Gastrocnemius medialis (tissue), 4 donors: ENCODE data around the gene OTUB1. TPM values are rescaled to one million over a fixed set of nuclear protein-coding genes. Genes with fewer than 3 reads are reported as not detected.

Experiments
- ATAC-seq, 2 donors: fragments of 150-250 bp; one replicate each; pipeline ENCODE4 v1.9.1; 2016
- DNase-seq, 2 donors: peaks; one replicate each; pipeline ENCODE4 v3.0.0-alpha.2; 2019
- H3K27ac ChIP-seq, 4 donors: fragments of 200-600 bp; sonication (generic); 1 replicate in 1 of 4; 2 replicates in 3 of 4; pipeline ENCODE4 v1.5.1; 2016 to 2018; ENCODE audit warnings: mild to moderate bottlenecking in 2 of 4, moderate library complexity in 1 of 4
- H3K27me3 ChIP-seq, 3 donors: fragments of 200-600 bp; sonication (generic) in 2 of 3; 1 replicate in 1 of 3; 2 replicates in 2 of 3; pipeline versions ENCODE4 v1.5.1 to v1.6.0; 2016 to 2019; ENCODE audit warnings: mild to moderate bottlenecking in 1 of 3, moderate library complexity in 1 of 3
- H3K36me3 ChIP-seq, 2 donors: fragments of 200-600 bp; sonication (generic) in 1 of 2; one replicate each; pipeline ENCODE4 v1.5.1; 2017 to 2018
- H3K4me1 ChIP-seq, 2 donors: fragments of 200-600 bp; sonication (generic) in 1 of 2; one replicate each; pipeline ENCODE4 v1.5.1; 2016 to 2017; ENCODE audit warnings: mild to moderate bottlenecking in 2 of 2
- H3K4me3 ChIP-seq, 4 donors: fragments of 200-600 bp; sonication (generic) in 3 of 4; 1 replicate in 1 of 4; 2 replicates in 3 of 4; pipeline ENCODE4 v1.5.1; 2016 to 2019; ENCODE audit warnings: mild to moderate bottlenecking in 2 of 4
- H3K9me3 ChIP-seq, 3 donors: fragments of 200-600 bp; sonication (generic) in 2 of 3; 1 replicate in 1 of 3; 2 replicates in 2 of 3; pipeline ENCODE4 v1.5.1; 2016 to 2019
- POLR2A ChIP-seq, 2 donors: fragments of 450-650 bp; IDR thresholded peaks; one replicate each; pipeline ENCODE4 v1.6.1; 2017; ENCODE audit warnings: antibody characterized with exemption in 2 of 2, mild to moderate bottlenecking in 2 of 2, moderate library complexity in 2 of 2
- in situ Hi-C, 4 donors: fragments of 200-750 bp; cut with MboI; loops; one replicate each; pipeline versions ENCODE4 v1.15.0 to v1.8.0; 2017; ENCODE audit warnings: low sequenced_read_pairs in 4 of 4
- intact Hi-C: fragments of 100-400 bp; cut with DNase I; formaldehyde crosslinking; loops from one replicate; pipeline ENCODE4 v1.15.1; 2023; ENCODE audit warnings: low total_unique reads
- total RNA-seq, 4 donors: library from RNA; depleted of rRNA; stranded (reverse); fragments of >200 nt; gene quantifications; one replicate each; pipeline versions ENCODE4 v1.1.0 to v1.2.3, GENCODE V29; 2016
- TF ChIP-seq, protein P1 (sequence below), 5 experiments: fragments of 450-650 bp in 3 of 5; fragments of 200-600 bp in 2 of 5; sonication (generic) in 2 of 5; IDR thresholded peaks in 4 of 5; conservative IDR thresholded peaks in 1 of 5; 1 replicate in 4 of 5; 2 replicates in 1 of 5; pipeline ENCODE4 v1.5.1; 2016 to 2019; ENCODE audit warnings: antibody characterized with exemption in 5 of 5, mild to moderate bottlenecking in 3 of 5, moderate library complexity in 3 of 5

OTUB1 gene
- total RNA-seq, 4 donors from 2014 or later, result 48.0 to 70.3 (median 59.5) TPM

GRCh38 chr11:63945477-63946163 is 40.6 kb upstream of the OTUB1 start:
- Histone ChIP-seq H3K27ac (peak overlapping the region; percentile 77 to 91 (median 84)), H3K27me3 (no peaks in the 10 kb centered on the region), H3K36me3 (no peaks in the 10 kb centered on the region), H3K4me1 (peaks cover 24 to 25% of the 10 kb centered on the region in 2 donors), H3K9me3 (no peaks in the 10 kb centered on the region), H3K4me3 (peak overlapping the region; percentile 21 to 43 (median 36))
- intact Hi-C loops, result loop anchor here (1.0 to 10.0 kb wide), 5 partner anchors 27 to 271 kb away; partner anchors contain the start of genes ATL3 and ZFTA
- ATAC-seq, result peak; percentile 88
- peak; percentile 65 to 78 for DNase-seq
- no peak for TF ChIP-seq POLR2A (IDR thresholded peaks at IDR 0.05)
- TF ChIP-seq, protein P1, sequence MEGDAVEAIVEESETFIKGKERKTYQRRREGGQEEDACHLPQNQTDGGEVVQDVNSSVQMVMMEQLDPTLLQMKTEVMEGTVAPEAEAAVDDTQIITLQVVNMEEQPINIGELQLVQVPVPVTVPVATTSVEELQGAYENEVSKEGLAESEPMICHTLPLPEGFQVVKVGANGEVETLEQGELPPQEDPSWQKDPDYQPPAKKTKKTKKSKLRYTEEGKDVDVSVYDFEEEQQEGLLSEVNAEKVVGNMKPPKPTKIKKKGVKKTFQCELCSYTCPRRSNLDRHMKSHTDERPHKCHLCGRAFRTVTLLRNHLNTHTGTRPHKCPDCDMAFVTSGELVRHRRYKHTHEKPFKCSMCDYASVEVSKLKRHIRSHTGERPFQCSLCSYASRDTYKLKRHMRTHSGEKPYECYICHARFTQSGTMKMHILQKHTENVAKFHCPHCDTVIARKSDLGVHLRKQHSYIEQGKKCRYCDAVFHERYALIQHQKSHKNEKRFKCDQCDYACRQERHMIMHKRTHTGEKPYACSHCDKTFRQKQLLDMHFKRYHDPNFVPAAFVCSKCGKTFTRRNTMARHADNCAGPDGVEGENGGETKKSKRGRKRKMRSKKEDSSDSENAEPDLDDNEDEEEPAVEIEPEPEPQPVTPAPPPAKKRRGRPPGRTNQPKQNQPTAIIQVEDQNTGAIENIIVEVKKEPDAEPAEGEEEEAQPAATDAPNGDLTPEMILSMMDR (IDR thresholded peaks at IDR 0.05 in 4 of 5, conservative IDR thresholded peaks at IDR 0.05 in 1 of 5), result peak; percentile 79 to 90 (median 85)
- in situ Hi-C loops, result loop anchor here (5.0 to 10.0 kb wide), 4 partner anchors 103 to 181 kb away; partner anchors contain the start of genes MARK2 (in 3 of the 4) and ZFTA (in 1 of the 4)

DNA sequence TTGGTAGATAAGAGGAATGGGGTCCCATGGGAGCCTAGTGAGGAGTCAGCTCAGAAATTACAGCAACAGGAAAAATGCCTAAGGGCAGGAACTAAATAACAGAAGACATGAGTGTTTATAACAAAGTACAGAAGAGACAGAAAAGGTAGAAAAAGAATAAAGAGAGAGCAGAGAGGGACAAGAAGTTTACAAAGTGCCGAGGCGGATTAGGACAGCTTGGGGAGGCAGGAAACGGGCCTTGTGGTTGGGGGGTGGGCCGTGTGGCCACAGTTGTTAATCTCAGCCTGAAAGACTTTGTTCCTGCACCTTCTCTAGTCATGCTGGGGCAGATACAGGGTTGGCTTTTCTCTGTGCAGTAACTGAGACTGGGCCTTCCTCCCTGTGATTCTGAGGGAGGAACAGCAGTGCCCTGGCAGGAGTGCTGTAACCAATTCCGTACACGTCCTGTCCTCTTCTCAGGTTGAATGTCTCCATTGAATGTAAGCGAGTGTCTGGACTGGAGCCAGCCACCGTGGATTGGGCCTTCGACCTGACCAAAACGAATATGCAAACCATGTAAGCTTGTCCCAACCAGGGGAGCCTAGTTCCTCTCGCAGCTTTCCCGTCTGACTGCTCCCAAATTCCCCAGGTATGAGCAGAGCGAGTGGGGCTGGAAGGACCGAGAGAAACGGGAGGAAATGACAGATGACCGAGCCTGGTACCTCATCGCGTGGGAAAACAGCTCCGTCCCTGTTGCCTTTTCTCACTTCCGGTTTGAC is 34.3 kb upstream of the OTUB1 start:
- Histone ChIP-seq H3K36me3 (peaks cover 0 to 33% of the 10 kb centered on the region in 2 donors), H3K4me3 (no peak overlapping the region), H3K27ac (no peak overlapping the region), H3K27me3 (no peaks in the 10 kb centered on the region), H3K4me1 (no peaks in the 10 kb centered on the region), H3K9me3 (no peaks in the 10 kb centered on the region)
- DNase-seq, result no peak
- TF ChIP-seq, protein P1 (IDR thresholded peaks at IDR 0.05 in 4 of 5, conservative IDR thresholded peaks at IDR 0.05 in 1 of 5), result no peak
- no peak for TF ChIP-seq POLR2A (IDR thresholded peaks at IDR 0.05)
- in situ Hi-C loops (no loop called here), intact Hi-C loops (no loop called here)
- ATAC-seq, result no peak

GRCh38 chr11:63952570-63952969 is 33.7 kb upstream of the OTUB1 start:
- H3K27ac ChIP-seq, result no peak overlapping the region
- no peak overlapping the region for H3K4me3 ChIP-seq
- ATAC-seq (no peak), DNase-seq (no peak)
- intact Hi-C loops, result no loop called here
- in situ Hi-C loops, result no loop called here
- peaks cover 0 to 33% of the 10 kb centered on the region in 2 donors for H3K36me3 ChIP-seq
- no peaks in the 10 kb centered on the region for H3K9me3 ChIP-seq
- no peak for TF ChIP-seq POLR2A (IDR thresholded peaks at IDR 0.05)
- TF ChIP-seq, protein P1 (IDR thresholded peaks at IDR 0.05 in 4 of 5, conservative IDR thresholded peaks at IDR 0.05 in 1 of 5), result no peak
- H3K4me1 ChIP-seq, result no peaks in the 10 kb centered on the region
- H3K27me3 ChIP-seq, result no peaks in the 10 kb centered on the region

DNA sequence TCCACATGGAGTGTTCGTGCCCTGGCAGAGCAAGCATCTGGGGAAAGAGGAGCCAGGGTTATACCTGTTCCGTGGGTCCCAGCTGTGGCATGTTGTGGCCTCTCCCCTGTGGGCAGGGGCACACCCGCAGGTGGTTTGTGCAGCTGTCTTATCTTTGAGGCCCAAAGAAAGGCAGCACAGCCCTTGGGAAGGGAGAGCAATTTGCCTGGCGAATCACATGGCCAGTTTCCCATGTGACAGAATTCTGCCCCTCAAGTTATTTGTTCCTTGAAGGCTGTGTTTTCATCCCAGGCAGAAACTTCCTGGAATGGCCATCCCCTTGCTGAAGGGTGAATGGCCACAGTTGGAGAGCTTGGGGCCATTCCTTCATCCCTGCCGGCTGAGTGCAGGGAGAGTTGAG is 28.2 kb upstream of the OTUB1 start:
- TF ChIP-seq POLR2A (IDR thresholded peaks at IDR 0.05), result no peak
- TF ChIP-seq, protein P1 (IDR thresholded peaks at IDR 0.05 in 4 of 5, conservative IDR thresholded peaks at IDR 0.05 in 1 of 5), result no peak

More for the DNA sequence above, 28.2 kb upstream of the OTUB1 start:
- H3K4me1 ChIP-seq, result no peaks in the 10 kb centered on the region
- H3K4me3 ChIP-seq, result no peak overlapping the region
- in situ Hi-C loops, result no loop called here
- no peak for ATAC-seq
- H3K9me3 ChIP-seq, result no peaks in the 10 kb centered on the region
- H3K27me3 ChIP-seq, result no peaks in the 10 kb centered on the region
- peaks cover 0 to 33% of the 10 kb centered on the region in 2 donors for H3K36me3 ChIP-seq
- no peak for DNase-seq
- intact Hi-C loops, result no loop called here
- no peak overlapping the region for H3K27ac ChIP-seq
